GM23338 (cell line): ENCODE measurements around the gene PPFIA2. TPM values are rescaled to one million over a fixed set of nuclear protein-coding genes. Genes with fewer than 3 reads are reported as not detected.

Experiments used
- ATAC-seq: fragments of 200-7000 bp; cut with Tn5 transposase; 3 replicates; pipeline ENCODE4 v1.9.1; 2020
- DNase-seq: peaks from one replicate; pipeline ENCODE4 v3.0.0-alpha.2; 2015; ENCODE audit warnings: low spot score
- H2AFZ ChIP-seq: fragments of 200-600 bp; sonication (generic); 2 replicates; pipeline ENCODE4 v1.8.0; 2016; ENCODE audit warnings: antibody characterized with exemption, mild to moderate bottlenecking, moderate library complexity
- H3F3A ChIP-seq: fragments of 200-600 bp; sonication (generic); replicated peaks from 2 replicates; pipeline ENCODE4 v1.8.0; 2017; ENCODE audit warnings: antibody characterized with exemption, mixed run types, low read depth
- H3K27ac ChIP-seq: fragments of 200-600 bp; sonication (generic); 2 replicates; pipeline ENCODE4 v1.6.1; 2016; ENCODE audit warnings: low read depth
- H3K27me3 ChIP-seq: fragments of 200-600 bp; sonication (generic); 2 replicates; pipeline ENCODE4 v1.8.0; 2016; ENCODE audit warnings: mild to moderate bottlenecking, mixed run types, moderate library complexity; ENCODE audit not compliant: insufficient read depth
- H3K36me3 ChIP-seq: fragments of 200-600 bp; sonication (generic); 2 replicates; pipeline ENCODE4 v1.8.0; 2016; ENCODE audit warnings: mild to moderate bottlenecking; ENCODE audit not compliant: insufficient read depth
- H3K4me1 ChIP-seq: fragments of 200-600 bp; sonication (generic); 2 replicates; pipeline ENCODE4 v1.8.0; 2016; ENCODE audit warnings: mild to moderate bottlenecking, moderate library complexity; ENCODE audit not compliant: insufficient read depth
- H3K4me2 ChIP-seq: fragments of 200-600 bp; sonication (generic); 2 replicates; pipeline ENCODE4 v1.7.1; 2017; ENCODE audit warnings: mixed run types
- H3K4me3 ChIP-seq: fragments of 200-600 bp; sonication (generic); 2 replicates; pipeline ENCODE4 v1.6.1; 2016; ENCODE audit warnings: mixed run types
- H3K79me2 ChIP-seq: fragments of 200-600 bp; sonication (generic); replicated peaks from 2 replicates; pipeline ENCODE4 v1.8.0; 2017; ENCODE audit warnings: mild to moderate bottlenecking; ENCODE audit not compliant: insufficient read depth
- H3K9me2 ChIP-seq: fragments of 200-600 bp; sonication (generic); 2 replicates; pipeline ENCODE4 v1.8.0; 2017; ENCODE audit not compliant: insufficient read depth
- H4K20me1 ChIP-seq: fragments of 200-600 bp; sonication (generic); replicated peaks from 2 replicates; pipeline ENCODE4 v1.8.0; 2017; ENCODE audit warnings: mild to moderate bottlenecking; ENCODE audit not compliant: insufficient read depth
- H3K27ac Mint-ChIP-seq: 2 replicates; pipeline ENCODE4 v1.8.0; 2020; ENCODE audit warnings: inconsistent platforms, mild to moderate bottlenecking, moderate library complexity, mixed read lengths
- H3K27me3 Mint-ChIP-seq: 3 replicates; pipeline ENCODE4 v1.8.0; 2022; ENCODE audit warnings: low read depth, mild to moderate bottlenecking, moderate library complexity, mixed read lengths, inconsistent platforms; ENCODE audit not compliant: insufficient read depth, poor library complexity
- H3K36me3 Mint-ChIP-seq: 3 replicates; pipeline ENCODE4 v1.8.0; 2021; ENCODE audit warnings: low read depth, mild to moderate bottlenecking, inconsistent platforms, moderate library complexity, mixed read lengths
- H3K4me1 Mint-ChIP-seq: 3 replicates; pipeline ENCODE4 v1.8.0; 2020; ENCODE audit warnings: mild to moderate bottlenecking, inconsistent platforms, mixed read lengths
- H3K4me3 Mint-ChIP-seq: 3 replicates; pipeline ENCODE4 v1.8.0; 2021; ENCODE audit warnings: moderate library complexity, mild to moderate bottlenecking, inconsistent platforms, mixed read lengths
- H3K9me3 Mint-ChIP-seq: 3 replicates; pipeline ENCODE4 v1.8.0; 2020; ENCODE audit warnings: moderate library complexity, mild to moderate bottlenecking, inconsistent platforms, mixed read lengths
- CREB1 ChIP-seq: fragments of 250-450 bp; sonication (Bioruptor Pico); IDR thresholded peaks from 2 replicates; pipeline ENCODE4 v1.5.0; 2020; ENCODE audit warnings: low read depth, mild to moderate bottlenecking, moderate library complexity
- ETS1 ChIP-seq: IDR thresholded peaks from 2 replicates; pipeline ENCODE4 v1.6.1; 2016; ENCODE audit warnings: antibody characterized with exemption
- EZH2 ChIP-seq: fragments of 200-600 bp; sonication (generic); IDR thresholded peaks from one replicate; pipeline ENCODE4 v1.8.0; 2017; ENCODE audit warnings: antibody characterized with exemption, mild to moderate bottlenecking, low read depth; ENCODE audit not compliant: unreplicated experiment
- EZH2phosphoT487 ChIP-seq: fragments of 200-600 bp; sonication (generic); IDR thresholded peaks from one replicate; pipeline ENCODE4 v1.8.1; 2018; ENCODE audit warnings: antibody characterized with exemption; ENCODE audit not compliant: unreplicated experiment
- JUNB ChIP-seq: IDR thresholded peaks from one replicate; pipeline ENCODE4 v1.6.1; 2016; ENCODE audit warnings: antibody characterized with exemption; ENCODE audit not compliant: unreplicated experiment
- NANOG ChIP-seq: IDR thresholded peaks from 2 replicates; pipeline ENCODE4 v1.6.1; 2016; ENCODE audit warnings: antibody characterized with exemption, borderline replicate concordance
- POLR2AphosphoS5 ChIP-seq: IDR thresholded peaks from 2 replicates; pipeline ENCODE4 v1.6.1; 2016; ENCODE audit warnings: antibody characterized with exemption, low read depth
- STAT1 ChIP-seq: IDR thresholded peaks from one replicate; pipeline ENCODE4 v1.6.1; 2016; ENCODE audit warnings: antibody characterized with exemption; ENCODE audit not compliant: unreplicated experiment
- ZNF114 ChIP-seq: fragments of 250-450 bp; sonication (Bioruptor Pico); IDR thresholded peaks from 2 replicates; pipeline ENCODE4 v1.5.0; 2020; ENCODE audit warnings: mild to moderate bottlenecking, moderate library complexity
- ZNF331 ChIP-seq: fragments of 250-450 bp; sonication (Bioruptor Pico); IDR thresholded peaks from 2 replicates; pipeline ENCODE4 v1.5.0; 2020; ENCODE audit warnings: low read depth, mild to moderate bottlenecking, moderate library complexity
- ZNF462 ChIP-seq: fragments of 250-450 bp; sonication (Bioruptor Pico); IDR thresholded peaks from 2 replicates; pipeline ENCODE4 v1.5.0; 2020; ENCODE audit warnings: mild to moderate bottlenecking, moderate library complexity
- polyA plus RNA-seq: library from polyadenylated mRNA; unstranded; fragments of >200 nt; fragmentation: Nextera tagmentation; extraction: Ambion mirVana; gene quantifications from 2 replicates; pipeline ENCODE4 v1.2.1, GENCODE V29; 2016
- total RNA-seq: library from RNA; depleted of rRNA; stranded (reverse); fragments of >200 nt; shearing (Covaris generic); gene quantifications from 2 replicates; pipeline ENCODE4 v1.2.3, GENCODE V29; 2014
- TF ChIP-seq, protein P1 (sequence below): IDR thresholded peaks from one replicate; pipeline ENCODE4 v1.6.1; 2018; ENCODE audit warnings: antibody characterized with exemption; ENCODE audit not compliant: unreplicated experiment
- TF ChIP-seq, protein P2 (sequence below), 2 experiments: fragments of 200-600 bp in 1 of 2; sonication (generic) in 1 of 2; conservative IDR thresholded peaks; 2 replicates each; pipeline versions ENCODE4 v1.5.1 to v1.6.1; 2016 to 2017; ENCODE audit warnings: antibody characterized with exemption in 2 of 2, low read depth in 2 of 2, mild to moderate bottlenecking in 2 of 2, moderate library complexity in 1 of 2

PPFIA2 gene
- total and polyA plus RNA-seq, 2 experiments from 2014 or later, result 5.4 to 7.2 TPM

- Histone ChIP-seq H3K4me1 (no peaks in the 10 kb centered on the region), H3K9me2 (no peaks in the 10 kb centered on the region), H3K27ac (no peak overlapping the region), H3K79me2 (no peaks in the 10 kb centered on the region), H4K20me1 (no peaks in the 10 kb centered on the region), H3F3A (no peaks in the 10 kb centered on the region), H3K4me3 (no peak overlapping the region), H3K4me2 (no peak overlapping the region), H3K36me3 (no peaks in the 10 kb centered on the region), H3K27me3 (no peaks in the 10 kb centered on the region), H2AFZ (no peak overlapping the region)
- no peaks in the 10 kb centered on the region for H3K36me3 Mint-ChIP-seq
- H3K27me3 Mint-ChIP-seq, result no peaks in the 10 kb centered on the region
- ATAC-seq (no peak), DNase-seq (no peak)
- H3K4me1 Mint-ChIP-seq, result no peaks in the 10 kb centered on the region
- no peaks in the 10 kb centered on the region for H3K9me3 Mint-ChIP-seq
- no peak overlapping the region for H3K4me3 Mint-ChIP-seq
- H3K27ac Mint-ChIP-seq, result no peak overlapping the region
- TF ChIP-seq EZH2, result no peak
- no peak for TF ChIP-seq ETS1
- no peak for TF ChIP-seq POLR2AphosphoS5
- no peak for TF ChIP-seq NANOG
- no peak for TF ChIP-seq ZNF462
- TF ChIP-seq JUNB, result no peak
- TF ChIP-seq ZNF114, result no peak
- TF ChIP-seq EZH2phosphoT487, result no peak
- no peak for TF ChIP-seq STAT1
- no peak for TF ChIP-seq CREB1
- TF ChIP-seq, protein P1, sequence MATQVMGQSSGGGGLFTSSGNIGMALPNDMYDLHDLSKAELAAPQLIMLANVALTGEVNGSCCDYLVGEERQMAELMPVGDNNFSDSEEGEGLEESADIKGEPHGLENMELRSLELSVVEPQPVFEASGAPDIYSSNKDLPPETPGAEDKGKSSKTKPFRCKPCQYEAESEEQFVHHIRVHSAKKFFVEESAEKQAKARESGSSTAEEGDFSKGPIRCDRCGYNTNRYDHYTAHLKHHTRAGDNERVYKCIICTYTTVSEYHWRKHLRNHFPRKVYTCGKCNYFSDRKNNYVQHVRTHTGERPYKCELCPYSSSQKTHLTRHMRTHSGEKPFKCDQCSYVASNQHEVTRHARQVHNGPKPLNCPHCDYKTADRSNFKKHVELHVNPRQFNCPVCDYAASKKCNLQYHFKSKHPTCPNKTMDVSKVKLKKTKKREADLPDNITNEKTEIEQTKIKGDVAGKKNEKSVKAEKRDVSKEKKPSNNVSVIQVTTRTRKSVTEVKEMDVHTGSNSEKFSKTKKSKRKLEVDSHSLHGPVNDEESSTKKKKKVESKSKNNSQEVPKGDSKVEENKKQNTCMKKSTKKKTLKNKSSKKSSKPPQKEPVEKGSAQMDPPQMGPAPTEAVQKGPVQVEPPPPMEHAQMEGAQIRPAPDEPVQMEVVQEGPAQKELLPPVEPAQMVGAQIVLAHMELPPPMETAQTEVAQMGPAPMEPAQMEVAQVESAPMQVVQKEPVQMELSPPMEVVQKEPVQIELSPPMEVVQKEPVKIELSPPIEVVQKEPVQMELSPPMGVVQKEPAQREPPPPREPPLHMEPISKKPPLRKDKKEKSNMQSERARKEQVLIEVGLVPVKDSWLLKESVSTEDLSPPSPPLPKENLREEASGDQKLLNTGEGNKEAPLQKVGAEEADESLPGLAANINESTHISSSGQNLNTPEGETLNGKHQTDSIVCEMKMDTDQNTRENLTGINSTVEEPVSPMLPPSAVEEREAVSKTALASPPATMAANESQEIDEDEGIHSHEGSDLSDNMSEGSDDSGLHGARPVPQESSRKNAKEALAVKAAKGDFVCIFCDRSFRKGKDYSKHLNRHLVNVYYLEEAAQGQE, result no peak
- TF ChIP-seq, protein P2, sequence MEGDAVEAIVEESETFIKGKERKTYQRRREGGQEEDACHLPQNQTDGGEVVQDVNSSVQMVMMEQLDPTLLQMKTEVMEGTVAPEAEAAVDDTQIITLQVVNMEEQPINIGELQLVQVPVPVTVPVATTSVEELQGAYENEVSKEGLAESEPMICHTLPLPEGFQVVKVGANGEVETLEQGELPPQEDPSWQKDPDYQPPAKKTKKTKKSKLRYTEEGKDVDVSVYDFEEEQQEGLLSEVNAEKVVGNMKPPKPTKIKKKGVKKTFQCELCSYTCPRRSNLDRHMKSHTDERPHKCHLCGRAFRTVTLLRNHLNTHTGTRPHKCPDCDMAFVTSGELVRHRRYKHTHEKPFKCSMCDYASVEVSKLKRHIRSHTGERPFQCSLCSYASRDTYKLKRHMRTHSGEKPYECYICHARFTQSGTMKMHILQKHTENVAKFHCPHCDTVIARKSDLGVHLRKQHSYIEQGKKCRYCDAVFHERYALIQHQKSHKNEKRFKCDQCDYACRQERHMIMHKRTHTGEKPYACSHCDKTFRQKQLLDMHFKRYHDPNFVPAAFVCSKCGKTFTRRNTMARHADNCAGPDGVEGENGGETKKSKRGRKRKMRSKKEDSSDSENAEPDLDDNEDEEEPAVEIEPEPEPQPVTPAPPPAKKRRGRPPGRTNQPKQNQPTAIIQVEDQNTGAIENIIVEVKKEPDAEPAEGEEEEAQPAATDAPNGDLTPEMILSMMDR (conservative IDR thresholded peaks at IDR 0.05; ENCODE audit: low read depth in 2 of 2), result no peak
- no peak for TF ChIP-seq ZNF331 (CRISPR knock-in tag)
Observed at GRCh38 chr12:81369175-81369574, 390.0 kb downstream of the PPFIA2 start.
